MCF 10A (cell line): ENCODE results near the gene SNAP23. TPM values are rescaled to one million over a fixed set of nuclear protein-coding genes. Genes with fewer than 3 reads are reported as not detected.

Experiments used
- BruUV-seq: library from RNA; stranded (reverse); fragments of 400-500 nt; replicated peaks from 2 replicates; lab custom pipeline; 2021; lab: Mats Ljungman, UMichigan
- CTCF ChIA-PET: fragments of 300-600 bp; sonication (Branson Sonifier 250); formaldehyde crosslinking; extraction: SDS; loops from one replicate; lab custom pipeline; 2021; ENCODE audit warnings: antibody characterized with exemption, inconsistent platforms; lab: Yijun Ruan, JAX
- POLR2A ChIA-PET: fragments of 300-600, 350-650 bp; sonication (Branson Sonifier 250); formaldehyde crosslinking; extraction: SDS; loops from one replicate; lab custom pipeline; 2020; ENCODE audit warnings: antibody characterized with exemption, inconsistent platforms; lab: Yijun Ruan, JAX
- DNase-seq: peaks from one replicate; pipeline ENCODE4 v3.0.0-alpha.2; 2018; ENCODE audit not compliant: unreplicated experiment
- H3K27ac Mint-ChIP-seq: one replicate; pipeline ENCODE4 v1.8.0; 2022; ENCODE audit warnings: mild to moderate bottlenecking, low read depth, mixed read lengths; ENCODE audit not compliant: unreplicated experiment
- H3K27me3 Mint-ChIP-seq: one replicate; pipeline ENCODE4 v1.8.0; 2022; ENCODE audit warnings: mixed read lengths; ENCODE audit not compliant: insufficient read depth, unreplicated experiment
- H3K36me3 Mint-ChIP-seq: one replicate; pipeline ENCODE4 v1.8.0; 2022; ENCODE audit warnings: mild to moderate bottlenecking, moderate library complexity, mixed read lengths; ENCODE audit not compliant: insufficient read depth, unreplicated experiment
- H3K4me1 Mint-ChIP-seq: one replicate; pipeline ENCODE4 v1.8.0; 2022; ENCODE audit warnings: mixed read lengths; ENCODE audit not compliant: insufficient read depth, unreplicated experiment
- H3K4me3 Mint-ChIP-seq: one replicate; pipeline ENCODE4 v1.8.0; 2022; ENCODE audit warnings: mild to moderate bottlenecking, moderate library complexity, mixed read lengths; ENCODE audit not compliant: unreplicated experiment
- H3K9me3 Mint-ChIP-seq: one replicate; pipeline ENCODE4 v1.8.0; 2022; ENCODE audit warnings: mixed read lengths; ENCODE audit not compliant: unreplicated experiment
- CTCF ChIP-seq: fragments of 200-600 bp; IDR thresholded peaks from one replicate; pipeline ENCODE4 v1.8.0; 2022; ENCODE audit warnings: antibody characterized with exemption, mild to moderate bottlenecking; ENCODE audit not compliant: unreplicated experiment
- intact Hi-C: fragments of 100-400 bp; cut with micrococcal nuclease; formaldehyde crosslinking; loops from 2 replicates; pipeline ENCODE4 v1.14.1; 2022
- total RNA-seq: library from RNA; stranded (reverse); gene quantifications from 2 replicates; pipeline ENCODE4 v1.2.3, GENCODE V29; 2022

SNAP23 gene
- total RNA-seq, 1 experiment from 2014 or later, result 47.4 TPM

- no peak for TF ChIP-seq CTCF
- ChIA-PET POLR2A (interaction anchor here (0.7 to 3.4 kb wide), 7 partner anchors 7 to 225 kb away, joined by 3 to 29 read pairs (median 6); partner anchors contain the start of genes GANC, HAUS2, LRRC57 and TMEM87A), CTCF (interaction anchor here (0.6 to 1.3 kb wide), 2 partner anchors 27 to 41 kb away, joined by 3 read pairs; no protein-coding TSS in a partner anchor)
- H3K9me3 Mint-ChIP-seq, result no peaks in the 10 kb centered on the region
- H3K27me3 Mint-ChIP-seq, result no peaks in the 10 kb centered on the region
- intact Hi-C loops, result loop anchor here (5.0 to 10.0 kb wide), 3 partner anchors 49 to 224 kb away; partner anchors contain the start of genes GANC, HAUS2, LRRC57 and TMEM87A
- no peak for DNase-seq
- peak overlapping the region; percentile 90 for H3K27ac Mint-ChIP-seq
- H3K4me1 Mint-ChIP-seq, result peaks cover 25% of the 10 kb centered on the region
- BruUV-seq, result no TSS peak
- peaks cover 5% of the 10 kb centered on the region for H3K36me3 Mint-ChIP-seq
- H3K4me3 Mint-ChIP-seq, result peak overlapping the region; percentile 16
Measured at GRCh38 chr15:42498212-42499068, 3.0 kb downstream of the SNAP23 start.

DNA sequence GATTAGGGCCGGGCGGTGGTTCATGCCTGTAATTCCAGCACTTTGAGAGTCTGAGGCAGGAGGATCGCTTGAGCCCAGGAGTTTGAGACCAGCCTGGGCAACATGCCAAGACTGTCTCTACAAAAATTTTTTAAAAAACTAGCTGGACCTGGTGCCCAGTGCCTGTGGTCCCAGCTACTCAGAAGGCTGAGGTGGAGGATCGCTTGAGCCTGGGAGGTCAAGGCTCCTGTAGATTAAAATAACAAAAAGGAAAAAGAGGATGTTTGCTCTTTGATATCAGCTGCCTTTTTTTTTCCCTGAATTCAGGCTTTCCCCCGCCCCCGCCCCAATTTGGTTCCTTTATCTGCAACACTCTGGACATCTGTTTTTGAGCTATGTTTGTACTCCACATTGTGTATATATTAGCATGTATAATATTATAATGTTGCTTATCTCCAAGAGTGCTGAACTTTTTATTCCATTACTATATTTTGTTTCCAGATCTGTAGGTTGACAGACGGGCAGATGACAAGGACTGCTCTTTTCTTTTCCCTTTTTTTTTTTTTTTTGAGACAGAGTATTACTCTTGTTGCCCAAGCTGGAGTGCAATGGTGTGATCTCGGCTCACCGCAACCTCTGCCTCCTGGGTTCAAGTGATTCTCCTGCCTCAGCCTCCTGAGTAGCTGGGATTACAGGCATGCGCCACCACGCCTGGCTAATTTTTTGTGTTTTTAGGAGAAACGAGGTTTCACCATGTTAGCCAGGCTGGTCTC lies 4.6 kb downstream of the SNAP23 start:
- H3K9me3 Mint-ChIP-seq, result no peaks in the 10 kb centered on the region

GRCh38 chr15:42502477-42502876 lies 7.0 kb downstream of the SNAP23 start:
- H3K4me1 Mint-ChIP-seq, result no peaks in the 10 kb centered on the region
- H3K27me3 Mint-ChIP-seq, result no peaks in the 10 kb centered on the region
- no peak for DNase-seq
- BruUV-seq, result no TSS peak
- POLR2A ChIA-PET, result interaction anchor here (0.6 to 1.7 kb wide), 4 partner anchors 10 to 146 kb away, joined by 3 to 5 read pairs (median 4); partner anchors contain the start of genes HAUS2 and LRRC57
- H3K4me3 Mint-ChIP-seq, result no peak overlapping the region
- intact Hi-C loops, result no loop called here
- no peak for TF ChIP-seq CTCF
- no peak overlapping the region for H3K27ac Mint-ChIP-seq
- CTCF ChIA-PET, result no interaction called here
- peaks cover 8% of the 10 kb centered on the region for H3K36me3 Mint-ChIP-seq
- H3K9me3 Mint-ChIP-seq, result no peaks in the 10 kb centered on the region

More for the DNA sequence above, 4.6 kb downstream of the SNAP23 start:
- Mint-ChIP-seq H3K27ac (peak overlapping the region; percentile 90), H3K4me3 (no peak overlapping the region), H3K27me3 (no peaks in the 10 kb centered on the region), H3K4me1 (peaks cover 13% of the 10 kb centered on the region), H3K36me3 (peaks cover 5% of the 10 kb centered on the region)
- ChIA-PET CTCF (interaction anchor here (1.3 kb wide), 1 partner anchor 39 kb away, joined by 3 read pairs; no protein-coding TSS in a partner anchor), POLR2A (interaction anchor here (0.5 to 3.4 kb wide), 7 partner anchors 9 to 1255 kb away, joined by 3 to 29 read pairs (median 6); partner anchors contain the start of genes GANC, HAUS2, LRRC57 and TMEM87A)
- intact Hi-C loops, result loop anchor here (5.0 to 10.0 kb wide), 3 partner anchors 47 to 225 kb away; partner anchors contain the start of genes GANC, HAUS2, LRRC57 and TMEM87A
- no TSS peak for BruUV-seq
- no peak for TF ChIP-seq CTCF
- DNase-seq, result peak; percentile 23
